Smooth muscle cell (in vitro differentiated cells): ENCODE results near the gene USH2A. TPM values are rescaled to one million over a fixed set of nuclear protein-coding genes. Genes with fewer than 3 reads are reported as not detected.

Experiments
- DNase-seq: peaks from one replicate; lab custom pipeline; 2025; ENCODE audit not compliant: unreplicated experiment; lab: John Stamatoyannopoulos, UW
- H2AFZ ChIP-seq: fragments of 200-600 bp; sonication (generic); 2 replicates; pipeline ENCODE4 v1.6.0; 2016; ENCODE audit warnings: antibody characterized with exemption, low read depth, mild to moderate bottlenecking
- H3F3A ChIP-seq: fragments of 200-600 bp; sonication (generic); 2 replicates; pipeline ENCODE4 v1.6.0; 2017; ENCODE audit warnings: antibody characterized with exemption, low read depth
- H3K27ac ChIP-seq: fragments of 200-600 bp; sonication (generic); 2 replicates; pipeline ENCODE4 v1.5.1; 2016; ENCODE audit warnings: low read depth, mild to moderate bottlenecking
- H3K27me3 ChIP-seq: fragments of 200-600 bp; sonication (generic); 2 replicates; pipeline ENCODE4 v1.6.1; 2016; ENCODE audit warnings: low read depth, mild to moderate bottlenecking
- H3K36me3 ChIP-seq: fragments of 200-600 bp; sonication (generic); 2 replicates; pipeline ENCODE4 v1.5.1; 2016; ENCODE audit warnings: low read depth
- H3K4me1 ChIP-seq: fragments of 200-600 bp; sonication (generic); 2 replicates; pipeline ENCODE4 v1.5.1; 2016; ENCODE audit warnings: low read depth
- H3K4me2 ChIP-seq: fragments of 200-600 bp; sonication (generic); 2 replicates; pipeline ENCODE4 v1.6.0; 2016; ENCODE audit warnings: mild to moderate bottlenecking
- H3K4me3 ChIP-seq: fragments of 200-600 bp; sonication (generic); 2 replicates; pipeline ENCODE4 v1.5.1; 2016; ENCODE audit warnings: mild to moderate bottlenecking
- H3K79me2 ChIP-seq: fragments of 200-600 bp; sonication (generic); 2 replicates; pipeline ENCODE4 v1.6.0; 2016; ENCODE audit warnings: low read depth, mild to moderate bottlenecking
- H3K9ac ChIP-seq: fragments of 200-600 bp; sonication (generic); 2 replicates; pipeline ENCODE4 v1.6.0; 2016; ENCODE audit warnings: low read depth
- H3K9me3 ChIP-seq: fragments of 200-600 bp; sonication (generic); replicated peaks from 2 replicates; pipeline ENCODE4 v1.5.1; 2016; ENCODE audit warnings: low read depth
- H4K20me1 ChIP-seq: fragments of 200-600 bp; sonication (generic); 2 replicates; pipeline ENCODE4 v1.6.0; 2016; ENCODE audit warnings: low read depth
- CTCF ChIP-seq: fragments of 200-600 bp; sonication (generic); IDR thresholded peaks from 2 replicates; pipeline ENCODE4 v1.5.1; 2017; ENCODE audit warnings: borderline replicate concordance, mild to moderate bottlenecking, antibody characterized with exemption; ENCODE audit not compliant: insufficient read depth, poor library complexity, severe bottlenecking
- WGBS: methylation state at CpG from one replicate; pipeline ENCODE4 v1.1.7; 2016; ENCODE audit warnings: low lambda C conversion rate; 5-methylcytosine and 5-hydroxymethylcytosine counted together
- polyA plus RNA-seq: library from polyadenylated mRNA; unstranded; fragments of >200 nt; fragmentation: Nextera tagmentation; extraction: Ambion mirVana; gene quantifications from 2 replicates; pipeline ENCODE4 v1.2.1, GENCODE V29; 2016
- total RNA-seq: library from RNA; depleted of rRNA; stranded (reverse); fragments of >200 nt; gene quantifications from 2 replicates; pipeline ENCODE4 v1.2.3, GENCODE V29; 2014

The USH2A gene
- total and polyA plus RNA-seq, 2 experiments from 2014 or later = under 0.01 TPM; not detected in 1

- 45% methylated on average over 3 of the region's 3 CpGs for WGBS
- H3K27me3 ChIP-seq = no peaks in the 10 kb centered on the region
- no peak overlapping the region for H3K9ac ChIP-seq
- H2AFZ ChIP-seq = peak overlapping the region; percentile 64
- no peak overlapping the region for H3K27ac ChIP-seq
- no peak overlapping the region for H3K4me3 ChIP-seq
- H3K4me1 ChIP-seq = peaks cover 8% of the 10 kb centered on the region
- DNase-seq = no peak
- no peaks in the 10 kb centered on the region for H3F3A ChIP-seq
- peak overlapping the region; percentile 32 for H3K4me2 ChIP-seq
- no peaks in the 10 kb centered on the region for H3K36me3 ChIP-seq
- H3K79me2 ChIP-seq = no peaks in the 10 kb centered on the region
- no peaks in the 10 kb centered on the region for H4K20me1 ChIP-seq
- no peak for TF ChIP-seq CTCF
- no peaks in the 10 kb centered on the region for H3K9me3 ChIP-seq
These were observed 347.9 kb downstream of the USH2A start for GRCh38 chr1:216075339-216075738.

GRCh38 chr1:216073793-216074595 is 349.3 kb downstream of the USH2A start:
- no peak overlapping the region for H3K4me3 ChIP-seq
- no peak overlapping the region for H3K27ac ChIP-seq
- no peak for DNase-seq
- no peaks in the 10 kb centered on the region for H3K36me3 ChIP-seq
- no peak overlapping the region for H3K9ac ChIP-seq
- no peaks in the 10 kb centered on the region for H3K27me3 ChIP-seq
- H3K79me2 ChIP-seq = no peaks in the 10 kb centered on the region
- peaks cover 8% of the 10 kb centered on the region for H3K4me1 ChIP-seq
- no peak overlapping the region for H3K4me2 ChIP-seq
- 88% methylated on average over 8 of the region's 8 CpGs for WGBS
- TF ChIP-seq CTCF = no peak
- no peak overlapping the region for H2AFZ ChIP-seq
- H3F3A ChIP-seq = no peaks in the 10 kb centered on the region
- H4K20me1 ChIP-seq = no peaks in the 10 kb centered on the region
- H3K9me3 ChIP-seq = no peaks in the 10 kb centered on the region

DNA sequence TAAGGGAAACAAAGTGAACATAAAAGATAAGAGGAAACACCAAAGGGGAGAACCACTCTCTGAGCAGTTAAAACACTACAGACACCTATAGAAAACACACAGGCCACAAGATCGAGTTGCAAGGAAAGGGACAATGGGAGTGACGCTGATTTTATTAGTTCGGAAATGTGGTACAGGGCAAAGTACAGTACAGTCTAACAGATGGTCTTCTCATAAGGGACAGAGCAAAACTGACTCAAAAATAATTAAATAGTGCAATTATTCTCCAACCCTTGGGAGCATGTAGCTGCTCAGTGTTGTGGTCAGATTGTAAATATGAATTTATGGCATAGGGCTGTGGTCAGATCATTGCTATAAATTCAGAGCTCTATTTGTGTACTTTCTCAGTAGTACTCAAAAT is 352.0 kb downstream of the USH2A start:
- WGBS = 79% methylated on average over 3 of the region's 3 CpGs
- H3K4me3 ChIP-seq = no peak overlapping the region

More for the DNA sequence above, 352.0 kb downstream of the USH2A start:
- no peaks in the 10 kb centered on the region for H3K79me2 ChIP-seq
- no peaks in the 10 kb centered on the region for H3K27me3 ChIP-seq
- H3K27ac ChIP-seq = no peak overlapping the region
- no peak for DNase-seq
- no peak for TF ChIP-seq CTCF
- no peak overlapping the region for H3K9ac ChIP-seq
- no peaks in the 10 kb centered on the region for H3F3A ChIP-seq
- H3K9me3 ChIP-seq = no peaks in the 10 kb centered on the region
- H3K4me2 ChIP-seq = no peak overlapping the region
- peaks cover 8% of the 10 kb centered on the region for H3K4me1 ChIP-seq
- no peaks in the 10 kb centered on the region for H3K36me3 ChIP-seq
- H2AFZ ChIP-seq = no peak overlapping the region
- no peaks in the 10 kb centered on the region for H4K20me1 ChIP-seq
